Measurements from ENCODE around the gene OR2V1.
"Not testable (repeated sequence)": the region's sequence is repeated elsewhere in the genome, so short reads cannot be mapped to it uniquely, and the experiment has no call there.

Gene OR2V1

DNA sequence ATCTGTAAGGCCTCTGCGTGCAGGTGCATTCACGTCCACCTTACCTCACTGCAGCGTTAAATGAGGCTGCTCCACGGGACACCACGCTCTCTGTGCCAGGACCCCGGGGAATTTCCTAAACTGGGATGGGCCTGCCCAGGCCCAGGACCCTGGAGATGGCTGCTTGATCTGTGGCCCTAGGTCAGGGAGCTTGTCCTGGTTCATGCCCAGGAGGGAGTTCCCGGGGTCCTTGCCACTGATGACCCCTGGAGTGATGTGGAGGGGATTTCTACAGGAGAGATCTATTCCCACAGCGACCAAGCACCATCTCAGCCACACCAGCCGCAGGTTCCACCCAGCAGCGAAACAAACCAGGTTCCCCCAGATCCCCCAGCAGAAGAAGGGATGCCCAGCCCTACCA, 3.5 kb downstream of the OR2V1 start:
- no peak for DNase-seq

- no peak for DNase-seq
These were observed 4.1 kb downstream of the OR2V1 start for GRCh38 chr5:181126841-181127240.

GRCh38 chr5:181124526-181124925, 6.4 kb downstream of the OR2V1 start:
- DNase-seq: no peak

DNA sequence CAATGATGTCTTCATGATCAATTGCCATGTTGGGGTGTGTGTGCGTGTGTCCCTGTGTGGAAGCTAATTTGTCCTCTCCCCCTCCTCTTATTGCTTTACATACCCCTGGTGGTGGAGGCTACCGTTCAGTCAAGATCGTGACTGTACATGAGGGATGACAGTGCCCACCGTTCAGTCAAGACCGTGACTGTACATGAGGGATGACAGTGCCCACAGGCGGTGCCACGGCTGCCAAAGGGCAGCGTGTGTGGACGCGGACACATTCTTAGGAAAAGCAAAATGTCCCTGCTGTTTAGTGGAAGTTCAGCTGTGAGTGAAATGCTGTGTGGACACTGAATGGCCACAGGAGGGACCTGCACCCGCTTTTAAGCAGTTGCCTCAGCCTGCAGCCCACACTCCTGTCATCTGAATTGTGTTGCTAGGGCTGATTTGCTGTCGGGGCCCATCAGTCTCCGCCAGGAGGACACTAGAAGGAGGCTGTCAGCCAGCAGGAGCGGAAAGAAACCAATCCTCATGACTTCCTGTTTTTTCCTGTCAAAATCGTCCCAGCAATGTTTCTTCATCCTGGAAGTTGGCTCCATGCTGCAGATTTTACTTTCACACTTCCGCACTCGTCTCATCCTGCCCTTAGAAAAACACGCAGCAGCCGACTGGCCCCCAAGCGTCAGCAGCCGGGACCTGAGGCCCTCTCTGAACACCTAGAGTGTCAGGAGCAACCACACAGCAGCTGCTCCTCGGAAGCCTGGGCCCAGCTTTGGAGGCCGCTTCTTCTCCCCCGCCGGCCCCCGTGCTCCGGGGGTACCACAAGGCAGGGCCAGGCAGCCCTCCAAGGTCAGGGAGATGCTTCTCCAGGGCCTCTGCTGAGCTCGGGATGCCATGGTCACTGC, 9.1 kb downstream of the OR2V1 start:
- no peak for DNase-seq

DNA sequence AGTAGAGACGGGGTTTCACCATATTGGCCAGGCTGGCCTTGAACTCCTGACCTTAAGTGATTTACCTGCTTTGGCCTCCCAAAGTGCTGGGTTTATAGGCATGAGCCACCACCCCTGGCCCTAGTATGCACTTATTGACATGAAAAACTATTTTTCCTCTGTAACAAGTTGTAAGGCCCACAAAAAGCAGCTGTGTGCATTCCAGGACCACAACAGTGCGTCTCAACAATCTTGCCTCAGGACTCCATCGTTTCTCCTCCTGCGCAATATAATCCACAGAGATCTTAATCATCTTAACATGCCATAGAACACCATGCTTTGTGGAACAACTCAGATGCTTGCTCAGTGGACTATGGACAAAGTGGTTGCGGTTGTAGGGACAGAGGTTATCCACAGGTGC, 10.2 kb downstream of the OR2V1 start:
- no peak for DNase-seq

- no peak for DNase-seq
These were observed 10.7 kb downstream of the OR2V1 start for GRCh38 chr5:181120306-181120705.

DNA sequence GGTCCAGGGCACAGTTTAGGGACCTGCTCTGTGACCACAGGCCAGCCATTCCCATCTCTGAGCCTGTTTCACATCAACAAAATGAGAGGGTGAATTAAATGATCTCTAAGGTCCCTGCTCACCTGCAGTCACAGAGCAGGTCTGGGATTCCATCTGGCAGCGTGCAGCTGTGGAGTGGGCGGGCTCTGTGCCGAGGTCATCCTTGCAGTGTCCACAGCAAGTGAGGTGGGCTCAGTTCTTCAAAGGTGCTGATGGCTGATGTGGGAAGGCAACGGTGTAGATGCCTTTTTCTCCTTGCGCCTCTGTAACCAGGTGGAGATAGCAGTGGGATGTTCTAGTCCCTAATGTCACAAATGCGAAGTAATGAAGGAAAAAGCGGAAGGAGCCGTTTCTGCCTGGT, 11.9 kb downstream of the OR2V1 start:
- no peak for DNase-seq

- DNase-seq: no peak
These were observed 12.6 kb downstream of the OR2V1 start for GRCh38 chr5:181118369-181118768.

- DNase-seq: no peak
These were observed 15.9 kb downstream of the OR2V1 start for GRCh38 chr5:181114844-181115778.

- no peak for DNase-seq
These were observed 16.6 kb downstream of the OR2V1 start for GRCh38 chr5:181114284-181114843.

GRCh38 chr5:181113572-181113971, 17.4 kb downstream of the OR2V1 start:
- not testable (repeated sequence) for DNase-seq

- DNase-seq: no peak
These were observed 18.5 kb downstream of the OR2V1 start for GRCh38 chr5:181112476-181112875.

- DNase-seq: no peak
These were observed 20.0 kb downstream of the OR2V1 start for GRCh38 chr5:181111010-181111409.

- DNase-seq: no peak
These were observed 21.4 kb downstream of the OR2V1 start for GRCh38 chr5:181109489-181110013.

- no peak for DNase-seq
These were observed 22.3 kb downstream of the OR2V1 start for GRCh38 chr5:181108578-181109165.

GRCh38 chr5:181107699-181108098, 23.3 kb downstream of the OR2V1 start:
- DNase-seq: no peak

- DNase-seq: no peak
These were observed 25.5 kb downstream of the OR2V1 start for GRCh38 chr5:181105391-181106025.

- DNase-seq: not testable (repeated sequence)
These were observed 26.2 kb downstream of the OR2V1 start for GRCh38 chr5:181104606-181105390.

DNA sequence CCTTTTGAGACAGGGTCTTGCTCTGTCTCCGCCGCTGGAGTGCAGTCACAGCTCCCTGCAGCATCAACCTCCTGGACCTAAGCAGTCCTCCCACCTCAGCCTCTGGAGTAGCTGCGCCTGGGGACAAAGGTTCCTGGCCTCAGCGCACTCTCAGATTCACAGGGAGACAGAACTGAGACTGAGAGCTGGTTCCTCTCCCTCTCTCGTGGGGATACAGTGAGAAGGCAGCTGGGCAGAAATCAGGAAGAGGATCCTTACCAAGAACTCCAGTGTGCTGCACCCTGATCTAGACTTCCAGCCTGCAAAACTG, 26.8 kb downstream of the OR2V1 start:
- DNase-seq: not testable (repeated sequence)

GRCh38 chr5:181101930-181102674, 28.9 kb downstream of the OR2V1 start:
- not testable (repeated sequence) for DNase-seq

Measured in T1000 (cell line).